HepG2 (cell line): ENCODE results near the gene RAB11FIP5. TPM values are rescaled to one million over a fixed set of nuclear protein-coding genes. Genes with fewer than 3 reads are reported as not detected.

Experiments used
- ATAC-seq: fragments of 200-7000 bp; cut with Tn5 transposase; 3 replicates; pipeline ENCODE4 v1.9.1; 2020; ENCODE audit warnings: mild to moderate bottlenecking, moderate library complexity
- BruUV-seq: library from RNA; stranded (reverse); fragments of 400-500 nt; replicated peaks from 2 replicates; lab custom pipeline; 2021; lab: Mats Ljungman, UMichigan
- CTCF ChIA-PET: fragments of 300-600 bp; formaldehyde crosslinking; extraction: SDS; loops from one replicate; lab custom pipeline; 2021; ENCODE audit warnings: low total read pairs, inconsistent platforms, low intra/inter-chr PET ratio; lab: Yijun Ruan, JAX
- POLR2A ChIA-PET: fragments of 350-600 bp; sonication (Branson Sonifier 250); formaldehyde crosslinking; loops from one replicate; lab custom pipeline; 2020; ENCODE audit warnings: antibody characterized with exemption, inconsistent platforms; lab: Yijun Ruan, JAX
- DNase-seq: peaks from one replicate; pipeline ENCODE4 v3.0.0-alpha.2; 2015; ENCODE audit warnings: low spot score
- FAIRE-seq: peaks from 3 replicates; lab custom pipeline; 2011; peaks lifted over from hg19 to GRCh38; lab: Jason Lieb, UNC
- H2AFZ ChIP-seq: one replicate; pipeline ENCODE4 v1.6.1; 2011; ENCODE audit warnings: low read length, inconsistent platforms
- H3K27ac ChIP-seq: fragments of 300-600 bp; 3 replicates; pipeline ENCODE4 v1.8.0; 2011; ENCODE audit warnings: mixed run types, mild to moderate bottlenecking, mixed read lengths, low read length, inconsistent platforms; ENCODE audit not compliant: insufficient read depth; ENCODE audit errors: extremely low read length
- H3K27me3 ChIP-seq, 2 experiments: fragments of 200-600 bp in 1 of 2; 2 replicates in 1 of 2; 3 replicates in 1 of 2; pipeline versions ENCODE4 v1.6.0 to v1.8.0; 2011; ENCODE audit warnings: low read length in 2 of 2, mild to moderate bottlenecking in 2 of 2, moderate library complexity in 2 of 2, inconsistent platforms in 1 of 2; ENCODE audit not compliant: insufficient read depth in 2 of 2, control insufficient read depth in 1 of 2
- H3K36me3 ChIP-seq, 2 experiments: fragments of 200-600 bp in 1 of 2; replicated peaks in 1 of 2; 2 replicates in 1 of 2; 3 replicates in 1 of 2; pipeline versions ENCODE4 v1.5.1 to v1.8.0; 2011; ENCODE audit warnings: low read length in 2 of 2, inconsistent platforms in 1 of 2; ENCODE audit not compliant: insufficient read depth in 2 of 2, control insufficient read depth in 1 of 2
- H3K4me1 ChIP-seq: 2 replicates; pipeline ENCODE4 v1.5.1; 2012; ENCODE audit warnings: low read length, inconsistent platforms; ENCODE audit not compliant: insufficient read depth
- H3K4me2 ChIP-seq: 2 replicates; pipeline ENCODE4 v1.6.0; 2011; ENCODE audit warnings: low read depth, low read length, inconsistent platforms
- H3K4me3 ChIP-seq, 3 experiments: fragments of 200-600 bp in 1 of 3; sonication (generic), shearing (Covaris generic) in 1 of 3; replicated peaks in 1 of 3; 2 replicates each; pipeline ENCODE4 v1.5.1; 2011 to 2016; ENCODE audit warnings: low read length in 3 of 3, inconsistent platforms in 2 of 3, low read depth in 2 of 3, mild to moderate bottlenecking in 2 of 3, control low read depth in 1 of 3, mixed read lengths in 1 of 3; ENCODE audit not compliant: insufficient read depth in 1 of 3
- H3K79me2 ChIP-seq: one replicate; pipeline ENCODE4 v1.6.1; 2011; ENCODE audit warnings: low read length, inconsistent platforms; ENCODE audit not compliant: insufficient read depth
- H3K9ac ChIP-seq: 2 replicates; pipeline ENCODE4 v1.6.0; 2011; ENCODE audit warnings: mild to moderate bottlenecking, low read depth, low read length, inconsistent platforms; ENCODE audit not compliant: insufficient read depth
- H3K9me3 ChIP-seq: 2 replicates; pipeline ENCODE4 v1.5.1; 2012; ENCODE audit warnings: mild to moderate bottlenecking, low read length
- H4K20me1 ChIP-seq: 2 replicates; pipeline ENCODE4 v1.6.0; 2011; ENCODE audit warnings: inconsistent platforms, mild to moderate bottlenecking, low read length, moderate library complexity; ENCODE audit not compliant: insufficient read depth
- NFYC ChIP-seq: IDR thresholded peaks from 2 replicates; pipeline ENCODE4 v1.6.1; 2016; ENCODE audit warnings: missing genetic modification reagents, missing compliant biosample characterization
- NR2F2 ChIP-seq: IDR thresholded peaks from 2 replicates; pipeline ENCODE4 v1.6.1; 2012; ENCODE audit warnings: low read depth, inconsistent platforms, borderline replicate concordance
- ZFP37 ChIP-seq: sonication (generic); formaldehyde crosslinking; IDR thresholded peaks from 2 replicates; pipeline ENCODE4 v1.4.0; 2020; ENCODE audit warnings: missing genetic modification reagents, borderline replicate concordance
- ZSCAN20 ChIP-seq: sonication (generic); formaldehyde crosslinking; IDR thresholded peaks from 2 replicates; pipeline ENCODE4 v1.4.0; 2020; ENCODE audit warnings: missing genetic modification reagents, mild to moderate bottlenecking, borderline replicate concordance
- WGBS: methylation state at CpG from one replicate; pipeline ENCODE4 v1.1.6; 2017; ENCODE audit warnings: low lambda C conversion rate; 5-methylcytosine and 5-hydroxymethylcytosine counted together
- in situ Hi-C: cut with HindIII; loops from 2 replicates; pipeline ENCODE4 v1.10.0; 2017; ENCODE audit warnings: low pct_unique_long_range_greater_than_20kb; ENCODE audit not compliant: extremely low pct_ligation_motif_present
- intact Hi-C: fragments of 100-400 bp; cut with micrococcal nuclease; formaldehyde crosslinking; loops from one replicate; pipeline ENCODE4 v1.10.0; 2022; ENCODE audit not compliant: unreplicated experiment
- polyA plus RNA-seq, 8 experiments: library from polyadenylated mRNA; depleted of rRNA in 3 of 8; stranded (reverse) in 7 of 8; unstranded in 1 of 8; fragments of >200 nt; fragmentation: Illumina TruSeq in 4 of 8; extraction: Trizol in 4 of 8; gene quantifications; 2 replicates each; pipeline versions ENCODE4 v1.2.1 to v1.2.3, GENCODE V29; 2011 to 2016; ENCODE audit warnings: low read depth in 4 of 8, missing spikeins in 1 of 8, mixed read lengths in 1 of 8; ENCODE audit not compliant: insufficient read depth in 1 of 8
- total RNA-seq, 5 experiments: library from RNA; depleted of rRNA; stranded (reverse); fragments of >200 nt; fragmentation: Illumina TruSeq; extraction: Trizol; gene quantifications; 2 replicates each; pipeline ENCODE4 v1.2.3, GENCODE V29; 2016; ENCODE audit warnings: low read depth in 1 of 5
- TF ChIP-seq, protein P1 (sequence below): sonication (generic); formaldehyde crosslinking; IDR thresholded peaks from 2 replicates; pipeline ENCODE4 v1.5.0; 2020; ENCODE audit warnings: mild to moderate bottlenecking, missing genetic modification reagents

Gene RAB11FIP5
- total and polyA plus RNA-seq, 2 of the 13 experiments (the other 11 are each of a cell fraction or from before 2014, with no cell fraction given): 9.4 to 22.9 TPM

DNA sequence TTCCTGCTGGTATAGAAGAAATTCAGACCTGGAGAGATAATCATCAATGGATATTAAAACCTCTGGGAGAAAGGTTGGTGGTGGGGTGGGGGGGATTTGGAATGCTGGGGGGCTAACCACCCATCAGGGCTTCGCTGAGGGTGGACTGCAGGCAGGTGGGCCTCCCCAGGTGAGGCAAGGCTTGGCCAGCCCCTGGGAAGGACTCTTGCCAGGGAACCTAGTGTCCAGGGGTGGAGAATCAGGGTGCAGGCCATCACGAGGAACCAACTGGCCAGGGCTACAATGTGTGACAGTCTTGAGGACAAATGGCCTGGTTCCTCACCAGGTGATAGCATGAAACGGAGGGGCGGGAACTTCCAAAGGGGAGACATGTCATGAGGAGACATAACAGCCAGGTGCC lies 11.8 kb downstream of the RAB11FIP5 start (continued):
- TF ChIP-seq ZSCAN20 (no peak), NFYC (CRISPR knock-in tag) (no peak)

DNA sequence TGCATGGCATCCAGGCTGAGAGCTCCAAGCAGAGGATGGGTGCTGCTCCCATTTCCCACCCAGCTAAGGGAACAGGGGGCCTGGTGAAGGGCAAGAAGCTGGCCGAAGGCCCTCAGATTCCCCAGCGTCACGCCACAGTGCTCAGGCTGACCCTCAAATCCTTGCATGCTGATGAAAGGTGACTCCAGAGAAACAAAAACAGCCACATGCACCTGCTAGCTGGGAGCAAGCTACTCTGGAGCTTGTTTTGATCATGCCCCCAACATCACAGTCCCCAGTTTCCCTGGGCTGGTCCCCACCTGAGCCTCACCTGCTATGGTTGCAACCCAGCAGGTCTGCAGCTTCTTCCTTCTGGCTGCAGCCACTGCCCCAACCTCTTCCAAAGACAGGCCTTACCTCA lies 13.3 kb downstream of the RAB11FIP5 start:
- Histone ChIP-seq H3K4me2 (no peak overlapping the region), H3K4me1 (peaks cover 37% of the 10 kb centered on the region)
- intact Hi-C loops (no loop called here), in situ Hi-C loops (no loop called here)
- POLR2A ChIA-PET: interaction anchor here (1.3 kb wide), 1 partner anchor 14 kb away, joined by 3 read pairs; no protein-coding TSS in a partner anchor
- TF ChIP-seq, protein P1, sequence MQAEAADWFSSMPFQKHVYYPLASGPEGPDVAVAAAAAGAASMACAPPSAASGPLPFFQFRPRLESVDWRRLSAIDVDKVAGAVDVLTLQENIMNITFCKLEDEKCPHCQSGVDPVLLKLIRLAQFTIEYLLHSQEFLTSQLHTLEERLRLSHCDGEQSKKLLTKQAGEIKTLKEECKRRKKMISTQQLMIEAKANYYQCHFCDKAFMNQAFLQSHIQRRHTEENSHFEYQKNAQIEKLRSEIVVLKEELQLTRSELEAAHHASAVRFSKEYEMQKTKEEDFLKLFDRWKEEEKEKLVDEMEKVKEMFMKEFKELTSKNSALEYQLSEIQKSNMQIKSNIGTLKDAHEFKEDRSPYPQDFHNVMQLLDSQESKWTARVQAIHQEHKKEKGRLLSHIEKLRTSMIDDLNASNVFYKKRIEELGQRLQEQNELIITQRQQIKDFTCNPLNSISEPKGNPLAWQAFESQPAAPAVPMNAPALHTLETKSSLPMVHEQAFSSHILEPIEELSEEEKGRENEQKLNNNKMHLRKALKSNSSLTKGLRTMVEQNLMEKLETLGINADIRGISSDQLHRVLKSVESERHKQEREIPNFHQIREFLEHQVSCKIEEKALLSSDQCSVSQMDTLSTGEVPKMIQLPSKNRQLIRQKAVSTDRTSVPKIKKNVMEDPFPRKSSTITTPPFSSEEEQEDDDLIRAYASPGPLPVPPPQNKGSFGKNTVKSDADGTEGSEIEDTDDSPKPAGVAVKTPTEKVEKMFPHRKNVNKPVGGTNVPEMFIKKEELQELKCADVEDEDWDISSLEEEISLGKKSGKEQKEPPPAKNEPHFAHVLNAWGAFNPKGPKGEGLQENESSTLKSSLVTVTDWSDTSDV (CRISPR knock-in tag): no peak
- TF ChIP-seq NR2F2 (no peak), ZFP37 (CRISPR knock-in tag) (no peak)
- TF ChIP-seq, all 625 proteins: peak for 0
- Histone ChIP-seq H2AFZ (no peak overlapping the region), H4K20me1 (peaks cover 35% of the 10 kb centered on the region; the same call in 1 of the 2 replicates), H3K79me2 (peaks cover 26% of the 10 kb centered on the region), H3K27me3 (no peaks in the 10 kb centered on the region), H3K4me3 (no peak overlapping the region), H3K9me3 (no peaks in the 10 kb centered on the region), H3K27ac (no peak overlapping the region), H3K36me3 (peaks cover 3 to 7% of the 10 kb centered on the region in 2 experiments; a peak in 2 of 5 replicates), H3K9ac (no peak overlapping the region)
- CTCF ChIA-PET: no interaction called here
- ATAC-seq (no peak), DNase-seq (no peak), FAIRE-seq (no peak)
- BruUV-seq: no TSS peak
- WGBS: 100% methylated on average over 3 of the region's 3 CpGs
